GM12801 (cell line): ENCODE data around the gene MTG2.

Experiments
- TF ChIP-seq, protein P1 (sequence below): IDR thresholded peaks from one replicate; pipeline ENCODE4 v1.5.1; 2011; ENCODE audit warnings: control low read depth; ENCODE audit not compliant: insufficient read length; ENCODE audit errors: extremely low read depth

The MTG2 gene, protein sequence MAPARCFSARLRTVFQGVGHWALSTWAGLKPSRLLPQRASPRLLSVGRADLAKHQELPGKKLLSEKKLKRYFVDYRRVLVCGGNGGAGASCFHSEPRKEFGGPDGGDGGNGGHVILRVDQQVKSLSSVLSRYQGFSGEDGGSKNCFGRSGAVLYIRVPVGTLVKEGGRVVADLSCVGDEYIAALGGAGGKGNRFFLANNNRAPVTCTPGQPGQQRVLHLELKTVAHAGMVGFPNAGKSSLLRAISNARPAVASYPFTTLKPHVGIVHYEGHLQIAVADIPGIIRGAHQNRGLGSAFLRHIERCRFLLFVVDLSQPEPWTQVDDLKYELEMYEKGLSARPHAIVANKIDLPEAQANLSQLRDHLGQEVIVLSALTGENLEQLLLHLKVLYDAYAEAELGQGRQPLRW

DNA sequence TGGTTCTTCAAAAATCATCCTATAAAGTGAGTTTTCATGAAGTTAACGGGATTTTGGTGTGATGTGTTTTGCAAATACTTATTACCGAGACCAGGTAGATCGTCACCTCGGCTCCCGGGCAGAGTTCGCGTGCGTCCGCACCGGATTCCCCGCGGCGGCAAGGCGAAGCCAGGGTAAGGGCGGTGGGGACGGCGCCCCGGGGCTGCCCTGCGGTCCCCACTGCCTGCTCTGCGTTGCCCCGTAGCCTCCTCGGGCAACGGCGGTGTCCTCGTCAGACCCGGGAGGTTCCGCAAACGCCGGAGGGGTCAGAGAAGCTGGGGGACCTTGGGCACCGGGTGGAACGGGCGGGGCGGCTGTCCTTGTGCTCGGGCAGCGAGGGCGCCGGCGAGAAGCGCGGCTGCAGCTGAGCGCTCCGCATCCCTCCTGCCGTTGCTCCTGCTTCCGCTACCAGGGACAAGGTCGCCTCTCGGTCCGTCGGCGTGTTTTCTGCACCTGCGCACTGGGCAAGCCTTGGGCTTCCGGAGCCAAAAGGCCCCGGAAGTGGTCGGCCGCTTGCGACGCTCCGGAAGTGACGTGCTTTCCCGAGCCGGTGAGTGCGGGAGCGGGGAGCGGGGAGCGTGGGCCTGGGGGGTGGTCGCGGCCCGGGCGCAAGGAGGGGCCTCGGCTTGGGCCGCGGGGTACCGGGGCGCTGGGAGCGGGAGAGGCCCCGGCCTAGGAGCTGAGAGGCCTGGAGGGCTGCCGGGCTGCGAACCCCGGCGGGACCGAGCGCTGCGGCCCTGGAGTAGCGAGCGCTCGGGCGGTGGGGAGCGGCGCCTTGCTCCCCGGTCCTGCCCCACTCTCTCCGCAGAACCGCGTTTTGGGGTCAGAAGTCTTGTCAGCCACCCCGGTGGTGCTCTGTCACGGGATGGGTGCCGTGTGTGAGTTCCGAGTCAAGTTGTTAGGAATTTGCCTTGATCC lies at the start of gene MTG2:
TSS of gene MTG2 (plus strand) at position 560 of the 957 bp plus-strand sequence. CDS start 10,393 bp downstream, outside the sequence.
- TF ChIP-seq, protein P1, sequence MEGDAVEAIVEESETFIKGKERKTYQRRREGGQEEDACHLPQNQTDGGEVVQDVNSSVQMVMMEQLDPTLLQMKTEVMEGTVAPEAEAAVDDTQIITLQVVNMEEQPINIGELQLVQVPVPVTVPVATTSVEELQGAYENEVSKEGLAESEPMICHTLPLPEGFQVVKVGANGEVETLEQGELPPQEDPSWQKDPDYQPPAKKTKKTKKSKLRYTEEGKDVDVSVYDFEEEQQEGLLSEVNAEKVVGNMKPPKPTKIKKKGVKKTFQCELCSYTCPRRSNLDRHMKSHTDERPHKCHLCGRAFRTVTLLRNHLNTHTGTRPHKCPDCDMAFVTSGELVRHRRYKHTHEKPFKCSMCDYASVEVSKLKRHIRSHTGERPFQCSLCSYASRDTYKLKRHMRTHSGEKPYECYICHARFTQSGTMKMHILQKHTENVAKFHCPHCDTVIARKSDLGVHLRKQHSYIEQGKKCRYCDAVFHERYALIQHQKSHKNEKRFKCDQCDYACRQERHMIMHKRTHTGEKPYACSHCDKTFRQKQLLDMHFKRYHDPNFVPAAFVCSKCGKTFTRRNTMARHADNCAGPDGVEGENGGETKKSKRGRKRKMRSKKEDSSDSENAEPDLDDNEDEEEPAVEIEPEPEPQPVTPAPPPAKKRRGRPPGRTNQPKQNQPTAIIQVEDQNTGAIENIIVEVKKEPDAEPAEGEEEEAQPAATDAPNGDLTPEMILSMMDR = no peak

DNA sequence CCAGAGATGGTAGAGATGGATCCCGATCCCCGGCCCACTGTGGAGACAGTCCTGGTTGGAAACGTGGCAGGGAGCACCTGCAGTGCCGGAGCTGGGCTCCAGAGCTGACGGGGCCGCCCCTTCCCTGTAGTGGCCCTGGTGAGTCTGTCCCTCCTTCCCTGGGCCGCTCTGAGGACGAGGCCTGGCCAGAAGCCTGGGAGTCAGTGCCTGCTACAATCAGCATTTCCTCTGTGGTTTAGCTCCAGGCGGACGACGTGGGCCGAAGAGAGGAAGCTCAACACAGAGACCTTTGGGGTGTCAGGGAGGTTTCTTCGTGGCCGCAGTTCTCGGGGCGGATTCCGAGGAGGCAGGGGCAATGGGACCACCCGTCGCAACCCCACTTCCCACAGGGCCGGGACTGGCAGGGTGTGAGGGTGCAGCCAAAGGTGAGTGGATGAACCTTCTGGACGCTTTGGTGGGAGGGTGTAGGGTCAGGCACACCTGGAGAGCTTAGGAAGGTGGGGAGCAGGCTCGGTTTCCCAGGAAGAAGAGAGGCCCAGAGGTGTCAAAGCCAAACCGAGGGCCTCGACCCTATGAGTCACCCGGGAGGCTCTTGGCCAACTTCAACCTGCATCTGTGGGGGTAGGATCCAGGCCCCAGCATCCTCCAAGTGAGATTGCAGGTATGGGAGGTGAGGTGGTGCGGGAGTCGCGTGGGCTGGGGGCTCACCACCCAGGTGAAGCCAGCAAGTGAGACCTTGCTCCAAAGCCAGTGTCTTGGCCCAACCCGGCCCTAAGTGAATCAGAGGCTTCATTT lies 49.6 kb upstream of the MTG2 start:
- TF ChIP-seq, protein P1 = no peak

- TF ChIP-seq, protein P1 = no peak
These were observed 49.0 kb upstream of the MTG2 start for GRCh38 chr20:62133864-62134263.

DNA sequence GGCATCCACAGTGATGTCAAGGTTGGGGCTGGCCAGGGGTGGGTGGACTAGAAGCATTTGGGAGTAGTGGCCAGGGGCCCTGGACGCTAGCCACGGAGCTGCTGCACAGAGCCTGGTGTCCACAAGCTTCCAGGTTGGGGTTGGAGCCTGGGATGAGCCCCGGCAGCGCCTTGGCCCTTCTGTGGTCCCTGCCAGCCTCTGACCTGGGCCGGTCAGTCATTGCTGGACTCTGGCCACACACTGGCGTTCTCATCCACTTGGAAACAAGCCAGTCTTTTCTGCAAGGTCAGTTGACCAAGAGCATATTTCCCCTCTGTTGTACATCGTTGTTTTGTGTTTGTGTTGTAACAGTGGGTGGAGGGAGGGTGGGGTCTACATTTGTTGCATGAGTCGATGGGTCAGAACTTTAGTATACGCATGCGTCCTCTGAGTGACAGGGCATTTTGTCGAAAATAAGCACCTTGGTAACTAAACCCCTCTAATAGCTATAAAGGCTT lies 48.0 kb upstream of the MTG2 start:
- TF ChIP-seq, protein P1 = no peak

- TF ChIP-seq, protein P1 = no peak
These were observed 47.1 kb upstream of the MTG2 start for GRCh38 chr20:62135573-62136266.

DNA sequence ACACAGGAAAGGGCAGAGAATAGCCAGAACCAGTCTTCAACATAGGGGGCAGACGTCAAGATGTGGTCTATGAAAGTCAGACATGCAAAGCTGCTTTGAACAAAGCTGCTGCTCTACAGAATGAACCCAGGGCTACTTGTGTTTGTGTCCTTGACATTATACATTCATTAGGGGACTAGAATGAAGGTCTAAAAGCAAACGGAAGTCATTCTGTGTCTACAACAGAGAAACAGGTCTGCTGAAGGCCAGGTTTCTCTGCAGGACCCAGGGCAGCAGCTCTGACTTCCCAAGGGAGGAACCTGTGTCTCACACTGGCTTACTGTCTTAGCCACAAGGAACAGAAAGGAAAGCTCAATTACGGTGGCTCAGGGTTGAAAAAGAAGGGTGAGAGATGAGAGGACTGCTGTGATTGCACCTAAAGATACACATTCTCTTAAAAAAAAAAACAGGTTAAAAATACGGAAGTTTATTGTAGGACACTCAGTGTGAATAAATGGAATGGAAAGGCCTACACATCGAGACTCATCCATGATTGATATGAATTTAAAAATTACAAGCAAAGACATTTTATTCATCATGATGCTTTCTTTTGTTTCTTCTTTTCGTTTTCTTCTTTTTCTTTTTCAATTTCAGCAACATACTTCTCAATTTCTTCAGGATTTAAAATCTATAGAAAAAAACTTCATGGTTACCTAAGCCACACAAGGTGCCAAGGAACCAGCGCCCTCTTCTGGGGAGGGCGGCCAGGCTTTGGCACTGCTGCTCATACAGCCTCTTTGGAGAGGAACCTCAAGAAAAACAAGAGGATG lies 46.3 kb upstream of the MTG2 start:
- TF ChIP-seq, protein P1 = no peak
